ENCODE data around the gene STAM. TPM values are rescaled to one million over a fixed set of nuclear protein-coding genes. Genes with fewer than 3 reads are reported as not detected.

The STAM gene
- total RNA-seq, 1 donor from 2014 or later = 26.6 TPM

- H3K9me3 Mint-ChIP-seq (ENCODE audit: unreplicated experiment) = peaks cover 30% of the 10 kb centered on the region
- TF ChIP-seq, protein P1, sequence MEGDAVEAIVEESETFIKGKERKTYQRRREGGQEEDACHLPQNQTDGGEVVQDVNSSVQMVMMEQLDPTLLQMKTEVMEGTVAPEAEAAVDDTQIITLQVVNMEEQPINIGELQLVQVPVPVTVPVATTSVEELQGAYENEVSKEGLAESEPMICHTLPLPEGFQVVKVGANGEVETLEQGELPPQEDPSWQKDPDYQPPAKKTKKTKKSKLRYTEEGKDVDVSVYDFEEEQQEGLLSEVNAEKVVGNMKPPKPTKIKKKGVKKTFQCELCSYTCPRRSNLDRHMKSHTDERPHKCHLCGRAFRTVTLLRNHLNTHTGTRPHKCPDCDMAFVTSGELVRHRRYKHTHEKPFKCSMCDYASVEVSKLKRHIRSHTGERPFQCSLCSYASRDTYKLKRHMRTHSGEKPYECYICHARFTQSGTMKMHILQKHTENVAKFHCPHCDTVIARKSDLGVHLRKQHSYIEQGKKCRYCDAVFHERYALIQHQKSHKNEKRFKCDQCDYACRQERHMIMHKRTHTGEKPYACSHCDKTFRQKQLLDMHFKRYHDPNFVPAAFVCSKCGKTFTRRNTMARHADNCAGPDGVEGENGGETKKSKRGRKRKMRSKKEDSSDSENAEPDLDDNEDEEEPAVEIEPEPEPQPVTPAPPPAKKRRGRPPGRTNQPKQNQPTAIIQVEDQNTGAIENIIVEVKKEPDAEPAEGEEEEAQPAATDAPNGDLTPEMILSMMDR (IDR thresholded peaks at IDR 0.05) = no peak
- no peaks in the 10 kb centered on the region for H3K27me3 Mint-ChIP-seq (ENCODE audit: unreplicated experiment)
- no peak overlapping the region for H3K27ac Mint-ChIP-seq (ENCODE audit: unreplicated experiment)
- H3K4me1 Mint-ChIP-seq (ENCODE audit: unreplicated experiment) = peaks cover 33% of the 10 kb centered on the region
- H3K36me3 Mint-ChIP-seq (ENCODE audit: unreplicated experiment) = peaks cover 31% of the 10 kb centered on the region
- H3K4me3 Mint-ChIP-seq (ENCODE audit: unreplicated experiment) = no peak overlapping the region
- DNase-seq (ENCODE audit: extremely low spot score, unreplicated experiment) = no peak
Observed at GRCh38 chr10:17657103-17657500, 13.2 kb downstream of the STAM start.

DNA sequence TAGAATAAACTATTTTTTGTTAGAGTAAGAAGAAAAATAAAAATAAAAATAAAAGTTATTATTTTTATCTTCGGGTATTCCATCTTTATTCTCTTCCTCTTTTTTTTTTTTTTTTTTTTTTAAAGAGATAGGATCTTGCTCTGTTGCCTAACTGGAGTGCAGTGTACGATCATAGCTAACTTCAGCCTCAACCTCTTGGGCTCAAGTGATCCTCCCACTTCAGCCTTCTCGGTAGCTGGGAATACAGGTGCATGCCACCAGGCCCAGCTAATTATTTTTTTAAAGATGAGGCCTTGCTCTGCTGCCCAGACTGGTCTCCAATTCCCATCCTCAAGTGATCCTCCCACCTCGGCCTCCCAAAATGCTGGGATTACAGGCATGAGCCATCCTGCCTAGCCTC is 15.4 kb downstream of the STAM start:
- TF ChIP-seq, protein P1 (IDR thresholded peaks at IDR 0.05) = no peak
- peaks cover 35% of the 10 kb centered on the region for H3K4me1 Mint-ChIP-seq (ENCODE audit: unreplicated experiment)
- H3K9me3 Mint-ChIP-seq (ENCODE audit: unreplicated experiment) = peaks cover 27% of the 10 kb centered on the region
- H3K36me3 Mint-ChIP-seq (ENCODE audit: unreplicated experiment) = peaks cover 41% of the 10 kb centered on the region
- no peak for DNase-seq (ENCODE audit: extremely low spot score, unreplicated experiment)
- H3K27ac Mint-ChIP-seq (ENCODE audit: unreplicated experiment) = no peak overlapping the region
- no peak overlapping the region for H3K4me3 Mint-ChIP-seq (ENCODE audit: unreplicated experiment)
- H3K27me3 Mint-ChIP-seq (ENCODE audit: unreplicated experiment) = no peaks in the 10 kb centered on the region

DNA sequence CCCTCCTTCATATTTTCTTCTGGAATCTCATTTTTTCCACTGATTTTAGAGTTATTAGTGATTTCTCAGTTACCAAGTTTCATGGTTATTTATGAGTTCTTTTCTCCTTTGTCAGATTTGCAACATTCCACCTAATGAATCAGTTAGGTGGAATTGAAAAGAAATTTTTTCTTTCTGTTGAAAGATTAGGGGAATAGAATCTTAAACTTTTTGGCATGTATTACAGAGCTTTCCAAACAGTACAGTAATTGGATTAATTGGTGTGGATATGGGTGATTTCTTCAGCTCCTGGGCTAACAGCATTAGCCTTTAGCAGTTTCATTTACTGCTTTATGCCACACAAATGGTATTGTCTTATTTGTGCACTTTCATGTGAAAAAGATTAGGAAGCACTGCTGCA is 17.0 kb downstream of the STAM start:
- Mint-ChIP-seq H3K27ac (ENCODE audit: unreplicated experiment) (peak overlapping the region; percentile 63), H3K4me3 (ENCODE audit: unreplicated experiment) (no peak overlapping the region), H3K27me3 (ENCODE audit: unreplicated experiment) (no peaks in the 10 kb centered on the region), H3K36me3 (ENCODE audit: unreplicated experiment) (peaks cover 36% of the 10 kb centered on the region), H3K4me1 (ENCODE audit: unreplicated experiment) (peaks cover 40% of the 10 kb centered on the region), H3K9me3 (ENCODE audit: unreplicated experiment) (peaks cover 24% of the 10 kb centered on the region)
- DNase-seq (ENCODE audit: extremely low spot score, unreplicated experiment) = no peak
- TF ChIP-seq, protein P1 (IDR thresholded peaks at IDR 0.05) = no peak

GRCh38 chr10:17661510-17661909 is 17.6 kb downstream of the STAM start:
- Mint-ChIP-seq H3K27me3 (ENCODE audit: unreplicated experiment) (no peaks in the 10 kb centered on the region), H3K4me3 (ENCODE audit: unreplicated experiment) (no peak overlapping the region), H3K9me3 (ENCODE audit: unreplicated experiment) (peaks cover 22% of the 10 kb centered on the region), H3K27ac (ENCODE audit: unreplicated experiment) (no peak overlapping the region), H3K4me1 (ENCODE audit: unreplicated experiment) (peaks cover 43% of the 10 kb centered on the region), H3K36me3 (ENCODE audit: unreplicated experiment) (peaks cover 34% of the 10 kb centered on the region)
- TF ChIP-seq, protein P1 (IDR thresholded peaks at IDR 0.05) = no peak
- DNase-seq (ENCODE audit: extremely low spot score, unreplicated experiment) = no peak

DNA sequence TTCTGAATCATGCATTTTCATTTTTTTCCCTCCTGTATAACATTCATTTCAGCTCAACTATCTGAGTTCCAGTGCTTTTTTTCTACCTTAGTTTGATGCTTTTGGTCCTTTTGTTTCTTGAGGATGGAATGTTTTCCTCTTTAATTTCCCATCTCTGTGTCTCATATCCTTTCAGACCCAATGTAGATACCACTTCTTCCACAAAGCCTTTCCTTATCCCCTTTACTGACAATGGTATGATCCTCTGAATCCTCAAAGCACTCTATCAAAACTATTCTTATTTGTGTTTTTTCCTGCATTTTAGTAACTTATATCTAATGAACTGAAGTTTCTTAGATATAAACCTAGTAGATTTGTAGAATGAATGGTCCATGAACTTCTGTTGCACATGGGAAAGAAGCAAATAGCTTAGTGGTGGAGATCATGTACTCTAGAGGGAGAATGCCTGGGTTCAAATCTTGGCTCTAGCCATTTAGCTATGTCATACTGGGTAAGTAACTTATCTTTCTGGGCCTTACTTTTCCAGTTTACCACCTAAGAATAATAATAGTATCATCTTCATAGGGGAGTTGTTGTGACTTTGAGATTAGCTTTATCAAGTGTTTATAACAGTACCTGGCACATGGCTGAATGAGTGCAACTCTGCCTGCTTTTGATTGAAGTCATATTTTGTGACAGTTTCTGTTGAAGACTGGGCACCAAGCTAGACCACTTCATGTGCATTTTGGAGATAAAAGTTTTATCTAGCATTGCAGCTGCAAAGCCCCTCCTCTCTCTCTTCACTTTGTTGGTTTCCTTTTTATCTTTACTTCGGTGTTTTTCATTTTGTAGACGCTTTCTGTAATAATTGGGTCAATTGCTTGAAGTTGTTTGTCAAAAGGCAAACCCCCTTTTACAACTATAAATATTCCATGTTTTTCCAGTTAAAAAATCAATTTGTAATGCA is 18.5 kb downstream of the STAM start:
- H3K4me1 Mint-ChIP-seq (ENCODE audit: unreplicated experiment) = peaks cover 43% of the 10 kb centered on the region
- H3K36me3 Mint-ChIP-seq (ENCODE audit: unreplicated experiment) = peaks cover 26% of the 10 kb centered on the region
- TF ChIP-seq, protein P1 (IDR thresholded peaks at IDR 0.05) = no peak
- no peak for DNase-seq (ENCODE audit: extremely low spot score, unreplicated experiment)
- H3K27me3 Mint-ChIP-seq (ENCODE audit: unreplicated experiment) = no peaks in the 10 kb centered on the region
- peaks cover 14% of the 10 kb centered on the region for H3K9me3 Mint-ChIP-seq (ENCODE audit: unreplicated experiment)
- peak overlapping the region; percentile 43 for H3K27ac Mint-ChIP-seq (ENCODE audit: unreplicated experiment)
- H3K4me3 Mint-ChIP-seq (ENCODE audit: unreplicated experiment) = no peak overlapping the region
